HepG2 (cell line): ENCODE results near the gene MRNIP. TPM values are rescaled to one million over a fixed set of nuclear protein-coding genes. Genes with fewer than 3 reads are reported as not detected.

Experiments
- AKAP8 ChIP-seq: sonication (generic); formaldehyde crosslinking; IDR thresholded peaks from 2 replicates; pipeline ENCODE4 v1.5.1; 2020; ENCODE audit warnings: mild to moderate bottlenecking, missing genetic modification reagents
- ATM ChIP-seq: fragments of 450-650 bp; IDR thresholded peaks from 2 replicates; pipeline ENCODE4 v1.7.1; 2017; ENCODE audit warnings: mild to moderate bottlenecking, borderline replicate concordance
- CENPBD1 ChIP-seq: sonication (generic); formaldehyde crosslinking; IDR thresholded peaks from 2 replicates; pipeline ENCODE4 v1.8.0; 2022; ENCODE audit warnings: missing genetic modification reagents, low read depth, mild to moderate bottlenecking, borderline replicate concordance
- CENPX ChIP-seq: sonication (generic); formaldehyde crosslinking; IDR thresholded peaks from 2 replicates; pipeline ENCODE4 v1.9.0; 2021; ENCODE audit warnings: mild to moderate bottlenecking, missing genetic modification reagents, moderate library complexity
- GATA4 ChIP-seq: sonication (generic); IDR thresholded peaks from 2 replicates; pipeline ENCODE4 v1.6.1; 2016; ENCODE audit warnings: antibody characterized with exemption, low read depth, borderline replicate concordance
- IRF2 ChIP-seq: IDR thresholded peaks from 2 replicates; pipeline ENCODE4 v1.6.1; 2018; ENCODE audit warnings: missing genetic modification reagents, missing compliant biosample characterization
- JUNB ChIP-seq: sonication (generic); formaldehyde crosslinking; IDR thresholded peaks from 2 replicates; pipeline ENCODE4 v1.8.0; 2022; ENCODE audit warnings: missing genetic modification reagents, mild to moderate bottlenecking, borderline replicate concordance
- JUND ChIP-seq: sonication (generic); formaldehyde crosslinking; IDR thresholded peaks from 2 replicates; pipeline ENCODE4 v1.8.0; 2022; ENCODE audit warnings: mild to moderate bottlenecking, missing genetic modification reagents
- KDM4B ChIP-seq: sonication (generic); formaldehyde crosslinking; IDR thresholded peaks from 2 replicates; pipeline ENCODE4 v1.4.0; 2020; ENCODE audit warnings: missing genetic modification reagents
- ZFAT ChIP-seq: sonication (generic); formaldehyde crosslinking; conservative IDR thresholded peaks from 2 replicates; pipeline ENCODE4 v1.8.1; 2023; ENCODE audit warnings: missing genetic modification reagents, inconsistent platforms
- ZNF530 ChIP-seq: sonication (generic); formaldehyde crosslinking; IDR thresholded peaks from 2 replicates; pipeline ENCODE4 v1.5.0; 2020; ENCODE audit warnings: low read depth, mild to moderate bottlenecking, missing genetic modification reagents
- ZNF558 ChIP-seq: sonication (generic); formaldehyde crosslinking; IDR thresholded peaks from 2 replicates; pipeline ENCODE4 v1.9.0; 2022; ENCODE audit warnings: mild to moderate bottlenecking, missing genetic modification reagents, borderline replicate concordance
- ZNF776 ChIP-seq: sonication (generic); formaldehyde crosslinking; IDR thresholded peaks from 2 replicates; pipeline ENCODE4 v1.4.0; 2020; ENCODE audit warnings: mild to moderate bottlenecking, missing genetic modification reagents
- ZNF800 ChIP-seq: sonication (generic); formaldehyde crosslinking; IDR thresholded peaks from 2 replicates; pipeline ENCODE4 v1.4.0; 2020; ENCODE audit warnings: missing genetic modification reagents
- ZNF816 ChIP-seq: sonication (generic); formaldehyde crosslinking; IDR thresholded peaks from 2 replicates; pipeline ENCODE4 v1.8.0; 2022; ENCODE audit warnings: missing genetic modification reagents, mild to moderate bottlenecking, borderline replicate concordance
- polyA plus RNA-seq, 8 experiments: library from polyadenylated mRNA; depleted of rRNA in 3 of 8; stranded (reverse) in 7 of 8; unstranded in 1 of 8; fragments of >200 nt; fragmentation: Illumina TruSeq in 4 of 8; extraction: Trizol in 4 of 8; gene quantifications; 2 replicates each; pipeline versions ENCODE4 v1.2.1 to v1.2.3, GENCODE V29; 2011 to 2016; ENCODE audit warnings: low read depth in 4 of 8, missing spikeins in 1 of 8, mixed read lengths in 1 of 8; ENCODE audit not compliant: insufficient read depth in 1 of 8
- total RNA-seq, 5 experiments: library from RNA; depleted of rRNA; stranded (reverse); fragments of >200 nt; fragmentation: Illumina TruSeq; extraction: Trizol; gene quantifications; 2 replicates each; pipeline ENCODE4 v1.2.3, GENCODE V29; 2016; ENCODE audit warnings: low read depth in 1 of 5
- TF ChIP-seq, protein P1 (sequence below): sonication (generic); formaldehyde crosslinking; IDR thresholded peaks from 2 replicates; pipeline ENCODE4 v1.8.0; 2022; ENCODE audit warnings: missing genetic modification reagents, mild to moderate bottlenecking, inconsistent platforms, borderline replicate concordance
- TF ChIP-seq, protein P2 (sequence below): sonication (generic); formaldehyde crosslinking; IDR thresholded peaks from 2 replicates; pipeline ENCODE4 v1.4.0; 2020; ENCODE audit warnings: missing genetic modification reagents

MRNIP gene
- total and polyA plus RNA-seq, 2 of the 13 experiments (the other 11 are each of a cell fraction or from before 2014, with no cell fraction given), result 15.5 to 34.1 TPM

GRCh38 chr5:179820483-179821297 is 37.9 kb downstream of the MRNIP start, which contains the start of gene SQSTM1 (continued):
- peak; percentile 73; the same call in 1 of the 2 replicates for TF ChIP-seq ZNF816 (CRISPR knock-in tag)
- no peak for TF ChIP-seq ZNF800
- TF ChIP-seq IRF2 (CRISPR knock-in tag), result peak; percentile 28; the same call in 1 of the 2 replicates
- no peak for TF ChIP-seq CENPX (CRISPR knock-in tag)
- no peak for TF ChIP-seq JUNB (CRISPR knock-in tag)
- TF ChIP-seq ZNF558, result peak; percentile 48; the same call in 1 of the 2 replicates
- peak; percentile 91; the same call in 1 of the 2 replicates for TF ChIP-seq AKAP8
- TF ChIP-seq, protein P1, sequence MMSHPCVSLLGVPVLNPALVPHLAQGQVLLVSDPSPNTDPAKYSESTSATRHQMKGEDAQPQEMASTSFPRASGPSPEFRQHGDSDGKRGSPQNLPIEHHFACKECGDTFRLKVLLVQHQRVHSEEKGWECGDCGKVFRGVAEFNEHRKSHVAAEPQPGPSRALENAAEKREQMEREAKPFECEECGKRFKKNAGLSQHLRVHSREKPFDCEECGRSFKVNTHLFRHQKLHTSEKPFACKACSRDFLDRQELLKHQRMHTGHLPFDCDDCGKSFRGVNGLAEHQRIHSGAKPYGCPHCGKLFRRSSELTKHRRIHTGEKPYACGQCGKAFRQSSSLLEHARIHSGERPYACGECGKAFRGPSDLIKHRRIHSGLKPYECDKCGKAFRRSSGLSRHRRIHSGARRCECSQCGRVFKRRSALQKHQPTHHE (CRISPR knock-in tag), result 0 out of 2 replicates have a peak, but pooled peaks have one; percentile 30
- TF ChIP-seq, protein P2, sequence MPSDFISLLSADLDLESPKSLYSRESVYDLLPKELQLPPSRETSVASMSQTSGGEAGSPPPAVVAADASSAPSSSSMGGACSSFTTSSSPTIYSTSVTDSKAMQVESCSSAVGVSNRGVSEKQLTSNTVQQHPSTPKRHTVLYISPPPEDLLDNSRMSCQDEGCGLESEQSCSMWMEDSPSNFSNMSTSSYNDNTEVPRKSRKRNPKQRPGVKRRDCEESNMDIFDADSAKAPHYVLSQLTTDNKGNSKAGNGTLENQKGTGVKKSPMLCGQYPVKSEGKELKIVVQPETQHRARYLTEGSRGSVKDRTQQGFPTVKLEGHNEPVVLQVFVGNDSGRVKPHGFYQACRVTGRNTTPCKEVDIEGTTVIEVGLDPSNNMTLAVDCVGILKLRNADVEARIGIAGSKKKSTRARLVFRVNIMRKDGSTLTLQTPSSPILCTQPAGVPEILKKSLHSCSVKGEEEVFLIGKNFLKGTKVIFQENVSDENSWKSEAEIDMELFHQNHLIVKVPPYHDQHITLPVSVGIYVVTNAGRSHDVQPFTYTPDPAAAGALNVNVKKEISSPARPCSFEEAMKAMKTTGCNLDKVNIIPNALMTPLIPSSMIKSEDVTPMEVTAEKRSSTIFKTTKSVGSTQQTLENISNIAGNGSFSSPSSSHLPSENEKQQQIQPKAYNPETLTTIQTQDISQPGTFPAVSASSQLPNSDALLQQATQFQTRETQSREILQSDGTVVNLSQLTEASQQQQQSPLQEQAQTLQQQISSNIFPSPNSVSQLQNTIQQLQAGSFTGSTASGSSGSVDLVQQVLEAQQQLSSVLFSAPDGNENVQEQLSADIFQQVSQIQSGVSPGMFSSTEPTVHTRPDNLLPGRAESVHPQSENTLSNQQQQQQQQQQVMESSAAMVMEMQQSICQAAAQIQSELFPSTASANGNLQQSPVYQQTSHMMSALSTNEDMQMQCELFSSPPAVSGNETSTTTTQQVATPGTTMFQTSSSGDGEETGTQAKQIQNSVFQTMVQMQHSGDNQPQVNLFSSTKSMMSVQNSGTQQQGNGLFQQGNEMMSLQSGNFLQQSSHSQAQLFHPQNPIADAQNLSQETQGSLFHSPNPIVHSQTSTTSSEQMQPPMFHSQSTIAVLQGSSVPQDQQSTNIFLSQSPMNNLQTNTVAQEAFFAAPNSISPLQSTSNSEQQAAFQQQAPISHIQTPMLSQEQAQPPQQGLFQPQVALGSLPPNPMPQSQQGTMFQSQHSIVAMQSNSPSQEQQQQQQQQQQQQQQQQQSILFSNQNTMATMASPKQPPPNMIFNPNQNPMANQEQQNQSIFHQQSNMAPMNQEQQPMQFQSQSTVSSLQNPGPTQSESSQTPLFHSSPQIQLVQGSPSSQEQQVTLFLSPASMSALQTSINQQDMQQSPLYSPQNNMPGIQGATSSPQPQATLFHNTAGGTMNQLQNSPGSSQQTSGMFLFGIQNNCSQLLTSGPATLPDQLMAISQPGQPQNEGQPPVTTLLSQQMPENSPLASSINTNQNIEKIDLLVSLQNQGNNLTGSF (CRISPR knock-in tag), result no peak
- no peak for TF ChIP-seq CENPBD1
- TF ChIP-seq ZFAT (CRISPR knock-in tag), result no peak; the same call in 1 of the 2 replicates
- TF ChIP-seq ZNF776 (CRISPR knock-in tag), result peak; percentile 76; the same call in 1 of the 2 replicates
- TF ChIP-seq GATA4, result peak; percentile 86
- no peak for TF ChIP-seq ZNF530 (CRISPR knock-in tag)
- no peak for TF ChIP-seq JUND (CRISPR knock-in tag)
- peak; percentile 60; the same call in 1 of the 2 replicates for TF ChIP-seq KDM4B (CRISPR knock-in tag)
- TF ChIP-seq ATM, result no peak
